ENCODE data around the gene SPNS2.
"Not testable (repeated sequence)": the region's sequence is repeated elsewhere in the genome, so short reads cannot be mapped to it uniquely, and the experiment has no call there.

Gene SPNS2

GRCh38 chr17:4576161-4576558 lies 77.5 kb downstream of the SPNS2 start:
- DNase-seq: no peak

- DNase-seq: no peak
Observed at GRCh38 chr17:4576729-4577322, 78.1 kb downstream of the SPNS2 start.

- no peak for DNase-seq
Observed at GRCh38 chr17:4577386-4577993, 78.8 kb downstream of the SPNS2 start.

GRCh38 chr17:4578349-4578748 lies 79.7 kb downstream of the SPNS2 start:
- not testable (repeated sequence) for DNase-seq

GRCh38 chr17:4579678-4580077 lies 81.0 kb downstream of the SPNS2 start:
- no peak for DNase-seq

GRCh38 chr17:4580291-4580690 lies 81.6 kb downstream of the SPNS2 start:
- no peak for DNase-seq

GRCh38 chr17:4582101-4582501 lies 83.4 kb downstream of the SPNS2 start:
- no peak for DNase-seq

GRCh38 chr17:4582691-4583090 lies 84.0 kb downstream of the SPNS2 start:
- DNase-seq: no peak

GRCh38 chr17:4583206-4583605 lies 84.5 kb downstream of the SPNS2 start:
- DNase-seq: no peak

- no peak for DNase-seq
Observed at GRCh38 chr17:4583782-4584100, 85.1 kb downstream of the SPNS2 start.

GRCh38 chr17:4584101-4584916 lies 85.6 kb downstream of the SPNS2 start, which contains the start of gene SMTNL2:
Gene SMTNL2, plus strand, starts transcription at chr17:4584529. Its CDS starts 77 bp downstream, at chr17:4584606.
- no peak for DNase-seq

- DNase-seq: no peak
Observed at GRCh38 chr17:4584917-4585637, 86.4 kb downstream of the SPNS2 start.

- DNase-seq: no peak
Observed at GRCh38 chr17:4585638-4585994, 86.9 kb downstream of the SPNS2 start.

GRCh38 chr17:4586043-4586442 lies 87.4 kb downstream of the SPNS2 start:
- no peak for DNase-seq

GRCh38 chr17:4587195-4587594 lies 88.5 kb downstream of the SPNS2 start:
- no peak for DNase-seq

- no peak for DNase-seq
Observed at GRCh38 chr17:4587803-4588202, 89.1 kb downstream of the SPNS2 start.

- DNase-seq: no peak
Observed at GRCh38 chr17:4588391-4588790, 89.7 kb downstream of the SPNS2 start.

Measured in stimulated activated CD4-positive, alpha-beta T cell treated with anti-CD3 and anti-CD28 coated beads, Interleukin-2, amount 100 ng/mL, for 48 hours (primary cell).